GM21528 (cell line): ENCODE results near the gene TSSC4.

Source experiments
- ATAC-seq: cut with Tn5 transposase; IDR thresholded peaks from one replicate; pipeline ENCODE4 v1.9.1; 2021; ENCODE audit warnings: mild to moderate bottlenecking, moderate library complexity; ENCODE audit not compliant: unreplicated experiment, low FRiP score

Gene TSSC4

DNA sequence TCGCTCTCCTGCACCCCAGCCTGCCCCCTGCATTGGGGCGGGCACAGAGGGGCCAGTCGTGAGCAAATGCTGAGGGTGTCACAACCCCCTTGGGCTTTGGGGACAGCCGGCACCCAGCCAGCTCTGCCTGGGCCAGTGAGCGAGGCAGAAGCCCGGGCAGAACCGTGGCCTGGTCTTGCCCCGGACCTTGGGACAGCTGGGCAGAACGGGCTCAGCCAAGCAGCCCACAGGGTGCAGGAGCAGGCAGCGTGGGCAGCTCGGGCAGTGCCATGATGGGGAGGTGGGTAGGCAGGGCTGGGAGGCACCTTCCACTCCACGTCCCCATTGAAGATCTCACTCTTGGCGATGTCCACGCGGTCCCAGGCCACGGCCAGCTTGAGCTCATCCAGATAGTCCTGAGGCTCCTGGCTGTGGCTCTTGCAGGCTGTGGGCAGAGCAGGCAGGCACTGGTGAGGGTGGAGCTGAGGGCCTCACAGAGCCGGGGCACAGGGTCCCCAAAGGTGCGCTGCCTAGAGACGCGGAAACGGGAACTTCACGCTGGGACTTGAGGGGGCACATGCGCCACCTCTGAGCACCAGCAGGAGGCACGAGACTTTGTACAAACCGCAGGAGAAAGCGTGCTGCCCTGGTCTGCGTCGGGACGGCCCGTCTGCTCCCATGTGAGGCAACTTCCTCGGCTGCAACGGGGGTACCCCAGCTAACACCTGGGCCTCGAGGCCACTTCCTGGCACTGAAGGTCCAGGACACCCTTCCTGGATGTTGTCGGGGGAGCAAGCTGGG lies 15.2 kb downstream of the TSSC4 start:
- no peak for ATAC-seq

GRCh38 chr11:2416765-2417164 lies 16.2 kb downstream of the TSSC4 start:
- ATAC-seq = no peak

DNA sequence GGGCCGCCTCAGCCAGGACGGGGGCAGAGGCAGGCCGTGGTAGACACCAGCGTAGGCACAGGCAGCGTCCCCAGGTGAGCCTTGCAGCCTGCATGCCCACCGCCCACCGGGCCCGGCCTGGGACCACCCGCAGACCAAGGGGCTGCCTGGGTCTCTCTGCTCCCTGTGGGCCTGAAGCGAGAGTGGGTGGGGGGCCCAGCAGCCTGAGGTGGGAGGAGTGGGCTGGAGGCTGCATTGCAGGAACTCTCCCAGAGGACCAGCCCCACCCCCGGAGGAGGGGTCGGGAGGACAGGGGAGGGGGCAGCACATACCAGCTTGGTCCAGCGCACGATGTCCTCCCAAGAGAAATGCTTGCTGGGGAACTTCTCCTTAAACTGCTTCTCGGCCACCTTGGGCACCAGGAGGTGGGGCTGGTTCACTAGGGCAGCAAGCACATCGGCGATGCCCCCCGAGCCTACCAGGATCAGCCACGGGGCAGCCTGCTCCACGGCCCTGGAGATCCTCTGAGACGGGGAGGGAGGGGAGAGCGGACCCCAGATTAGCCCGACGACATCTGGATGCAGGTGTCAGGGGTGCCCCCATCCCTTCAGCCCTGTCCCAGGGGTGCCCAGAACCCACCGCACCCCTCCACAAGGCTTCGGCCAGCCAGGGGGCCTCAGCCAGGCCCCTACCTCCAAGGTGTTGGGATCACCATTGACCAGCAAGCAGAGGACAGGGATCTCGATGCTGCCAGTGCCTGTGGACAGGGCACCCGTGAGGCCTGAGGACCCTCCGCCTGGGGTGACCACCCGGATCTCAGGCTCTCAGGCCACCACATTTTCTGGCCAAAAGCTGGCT lies 17.5 kb downstream of the TSSC4 start:
- no peak for ATAC-seq

DNA sequence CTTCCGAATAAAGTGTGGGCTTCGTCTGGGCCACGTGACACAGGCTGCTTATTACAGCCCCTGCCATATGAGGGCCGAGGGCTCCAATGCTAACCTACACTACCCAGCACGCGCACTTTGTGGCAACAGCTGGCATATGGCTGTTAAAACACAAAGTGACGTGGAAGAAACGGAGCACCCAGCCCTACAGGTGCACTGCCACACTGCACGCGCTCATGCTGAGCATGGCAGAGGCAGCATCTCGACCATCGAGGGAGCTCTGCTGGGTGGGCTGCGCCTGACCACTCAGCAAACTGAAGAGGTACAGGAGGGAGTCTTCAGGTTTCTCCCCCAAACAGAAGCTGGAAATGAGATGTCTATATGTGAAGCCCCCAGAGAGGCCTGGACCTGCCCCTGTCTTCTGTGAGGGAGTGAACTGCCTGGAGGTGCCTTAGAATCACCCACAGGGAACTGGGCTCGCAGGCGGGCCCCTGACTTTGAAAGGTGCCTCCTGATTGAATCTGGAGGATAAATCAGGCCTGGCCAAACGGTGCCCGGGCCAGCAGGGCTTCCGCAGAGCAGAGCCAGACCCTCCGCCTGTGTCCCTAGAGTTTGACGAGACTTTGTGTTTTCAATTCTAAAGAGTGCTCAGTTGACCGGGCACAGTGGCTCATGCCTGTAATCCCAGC lies 18.3 kb downstream of the TSSC4 start:
- ATAC-seq = no peak

DNA sequence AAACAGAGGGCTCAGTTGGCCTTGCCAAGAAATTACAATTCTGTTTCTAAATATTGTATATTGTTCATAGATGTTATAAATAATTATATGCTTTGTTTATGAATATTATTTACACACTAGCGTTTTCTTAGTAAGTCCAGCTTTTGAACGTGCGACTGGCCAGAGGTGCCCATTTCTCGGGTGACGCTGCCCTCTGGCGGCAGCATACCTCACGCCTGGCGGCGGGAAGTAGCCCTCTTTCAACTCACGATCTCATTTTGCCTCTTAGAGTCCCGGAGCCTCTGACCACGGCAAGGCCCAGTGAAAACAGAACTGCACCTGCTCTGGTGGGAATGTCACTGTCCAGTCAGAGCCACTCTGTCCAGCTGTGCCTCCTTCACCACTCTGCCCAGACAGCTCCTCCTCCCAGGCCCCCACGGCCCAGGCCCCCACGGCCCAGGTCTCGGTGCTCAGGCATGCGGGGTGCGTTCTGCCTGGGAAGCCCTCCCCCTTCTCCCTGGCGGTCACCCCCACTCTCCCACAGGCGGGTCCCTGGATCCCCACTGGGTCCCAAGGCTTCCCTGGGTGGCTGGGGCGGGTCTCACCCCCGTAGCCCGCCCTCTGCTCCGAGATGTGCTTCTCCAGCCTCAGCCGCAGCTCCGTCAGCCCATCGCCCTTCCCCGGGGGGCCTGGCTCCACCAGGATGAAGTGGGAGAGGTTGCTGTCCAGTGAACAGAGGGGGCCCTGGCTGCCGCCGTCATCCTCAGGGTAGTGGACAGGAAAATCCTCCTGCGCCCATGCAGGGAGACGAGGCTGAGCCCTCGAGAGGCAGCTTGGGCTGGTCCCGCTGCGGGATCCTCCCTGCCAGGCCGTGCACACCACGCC lies 19.3 kb downstream of the TSSC4 start:
- ATAC-seq = no peak

DNA sequence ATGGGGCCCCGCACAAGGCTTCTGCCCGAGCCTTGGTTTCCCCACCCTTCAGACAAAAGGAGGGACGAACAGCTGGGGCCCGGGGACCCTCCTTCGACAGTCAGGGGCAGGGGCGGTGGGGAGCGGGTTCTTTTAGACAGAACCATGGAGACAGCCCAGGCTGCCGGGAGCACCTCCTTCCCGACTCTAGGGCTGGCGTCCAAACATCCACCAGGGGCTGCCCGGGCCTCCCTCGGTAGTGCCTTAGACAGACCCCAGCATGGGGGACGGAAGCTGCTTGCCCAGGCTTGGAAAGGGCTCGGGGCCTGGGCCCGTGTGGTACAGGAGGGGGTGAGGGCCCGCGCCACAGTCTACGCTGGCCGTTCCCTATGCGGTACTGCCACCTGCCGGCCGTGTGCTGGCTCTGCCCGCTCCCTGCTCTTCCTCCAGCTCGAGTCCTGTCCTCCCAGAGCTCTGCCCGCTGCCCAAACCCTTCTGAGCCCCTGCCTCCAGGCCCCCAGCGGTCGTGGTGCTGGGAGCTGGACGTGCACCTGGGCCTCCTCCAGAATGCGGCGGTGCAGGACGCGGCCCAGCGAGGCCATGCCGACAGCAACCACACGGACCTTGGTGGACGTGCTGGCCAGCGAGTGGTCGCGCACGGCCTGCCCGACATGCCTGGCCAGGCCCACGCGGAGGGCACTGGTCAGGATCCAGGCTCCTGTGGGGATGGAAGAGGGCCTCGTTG lies 20.1 kb downstream of the TSSC4 start:
- ATAC-seq = no peak

DNA sequence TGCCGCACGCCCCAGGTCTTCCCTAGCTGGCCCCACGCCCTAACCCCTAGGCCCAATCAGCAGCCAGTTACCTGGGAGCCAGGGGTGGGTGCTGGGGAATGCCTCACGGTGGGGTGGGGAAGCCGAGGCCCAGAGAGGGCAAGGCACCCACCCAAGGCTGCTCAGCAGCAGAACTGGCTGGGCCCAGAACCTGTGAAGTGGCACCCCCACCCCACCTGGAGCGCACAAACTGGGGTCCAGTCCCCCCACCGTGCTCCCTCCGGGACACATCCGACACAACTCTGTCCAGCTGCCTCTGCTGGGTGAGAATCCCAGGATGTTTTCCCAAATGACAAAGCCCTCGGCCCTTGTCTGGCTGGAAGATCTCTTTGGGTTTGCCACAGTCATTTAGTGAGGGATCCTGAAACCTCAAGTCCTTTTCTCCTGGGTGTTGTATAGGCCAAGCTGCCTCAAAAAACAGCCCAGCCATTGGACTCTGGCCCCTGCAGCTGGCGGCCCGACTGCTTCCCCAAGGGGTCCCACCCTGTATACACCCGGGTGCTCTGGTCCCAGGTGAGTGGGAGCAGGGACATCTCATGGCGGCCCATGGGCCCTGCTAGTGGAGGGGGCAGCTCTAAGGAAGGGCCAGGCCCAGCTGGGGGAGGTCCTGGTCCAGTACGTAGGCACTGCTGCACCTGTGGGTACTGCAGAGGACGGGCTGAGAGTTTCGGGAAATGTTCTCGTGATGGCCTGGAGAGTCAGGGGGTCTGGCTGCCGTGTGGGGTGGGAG lies 20.9 kb downstream of the TSSC4 start:
- no peak for ATAC-seq

- no peak for ATAC-seq
Measured at GRCh38 chr11:2421996-2422395, 21.4 kb downstream of the TSSC4 start.

DNA sequence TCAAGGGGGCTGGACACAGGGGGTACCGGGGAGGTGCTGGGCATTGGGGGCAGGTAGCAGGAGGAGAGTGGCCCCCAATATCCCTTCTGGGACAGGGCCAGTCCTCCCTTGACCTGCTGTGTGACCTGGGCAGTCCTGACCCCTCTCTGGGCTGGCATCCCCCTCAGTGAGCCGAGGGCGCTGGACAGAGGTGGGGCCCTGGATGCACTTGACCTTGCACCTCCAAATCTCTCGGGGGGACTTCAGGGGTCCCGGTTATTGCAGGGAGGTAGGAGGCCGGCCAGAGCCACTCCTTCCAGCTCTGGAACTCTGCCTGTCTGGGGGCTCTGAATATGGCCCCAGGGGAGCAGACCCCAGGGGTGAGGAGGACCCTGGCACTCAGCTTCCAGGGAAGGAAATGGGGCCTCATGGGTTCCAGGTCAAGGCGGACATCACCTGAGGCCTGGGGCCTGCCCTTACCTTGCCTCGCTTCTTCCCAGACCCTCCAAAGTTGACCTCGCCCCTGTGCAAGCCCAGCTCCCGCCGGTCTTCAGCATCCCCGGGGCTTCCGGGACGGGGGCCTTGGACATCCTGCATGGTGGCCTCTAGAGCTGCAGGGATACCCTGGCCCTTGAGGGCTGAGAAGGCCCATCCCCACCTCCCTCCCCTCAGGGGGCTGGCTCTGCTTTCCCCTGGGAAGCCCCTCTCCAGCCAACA lies 22.1 kb downstream of the TSSC4 start:
- no peak for ATAC-seq

- no peak for ATAC-seq
Measured at GRCh38 chr11:2423157-2424025, 22.8 kb downstream of the TSSC4 start.

DNA sequence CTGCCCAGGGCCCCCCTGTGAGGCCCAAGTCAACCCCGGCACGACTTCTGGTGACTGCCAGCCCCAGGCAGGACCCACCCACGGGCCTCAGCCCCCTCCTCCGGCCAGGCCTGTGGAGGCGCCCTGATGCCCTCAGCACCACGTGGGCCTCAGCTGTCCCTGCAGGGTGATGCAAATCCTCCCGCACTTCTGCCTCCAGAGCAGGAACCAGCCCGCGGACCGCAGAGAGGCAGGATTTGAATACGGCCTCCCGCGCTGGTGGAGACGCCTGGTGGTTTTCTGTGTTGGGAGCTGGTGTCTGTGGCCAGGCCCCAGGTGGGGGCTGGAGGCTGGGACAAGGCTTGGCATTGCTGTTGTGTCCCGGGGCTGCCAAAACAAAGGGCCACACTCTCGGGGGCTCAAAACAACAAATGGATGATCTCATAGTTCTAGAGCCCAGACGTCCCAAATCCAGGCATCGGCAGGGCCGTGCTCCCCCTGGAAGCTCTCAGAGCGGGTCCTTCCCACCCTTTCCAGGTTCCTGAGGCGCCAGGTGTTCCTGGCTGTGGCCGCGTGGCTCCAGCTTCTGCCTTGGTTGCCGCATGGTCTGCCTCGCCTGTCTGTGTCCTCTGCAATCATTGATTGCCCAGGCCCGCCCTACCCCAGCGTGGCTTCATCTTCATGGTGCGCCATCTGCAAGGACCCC lies 24.4 kb downstream of the TSSC4 start:
- ATAC-seq = no peak

DNA sequence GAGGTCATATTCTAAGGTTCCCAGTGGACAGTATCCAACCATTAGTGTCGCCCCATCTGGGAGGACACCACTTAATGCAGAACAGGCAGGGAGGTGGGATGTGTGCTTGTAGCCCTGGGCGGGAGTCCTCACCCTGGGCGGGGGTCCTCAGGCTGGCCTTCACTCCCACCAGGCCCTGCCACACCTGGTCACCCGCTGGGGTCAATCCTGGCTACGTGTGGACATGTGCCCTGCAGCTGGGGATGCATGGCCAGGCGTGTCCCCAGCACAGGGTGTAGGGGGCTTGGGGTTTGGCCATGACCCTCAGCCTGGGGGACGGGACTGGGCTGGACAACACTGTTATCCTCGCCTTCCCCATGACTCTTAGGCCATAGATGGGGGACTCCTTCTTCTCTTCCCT lies 25.0 kb downstream of the TSSC4 start:
- no peak for ATAC-seq

DNA sequence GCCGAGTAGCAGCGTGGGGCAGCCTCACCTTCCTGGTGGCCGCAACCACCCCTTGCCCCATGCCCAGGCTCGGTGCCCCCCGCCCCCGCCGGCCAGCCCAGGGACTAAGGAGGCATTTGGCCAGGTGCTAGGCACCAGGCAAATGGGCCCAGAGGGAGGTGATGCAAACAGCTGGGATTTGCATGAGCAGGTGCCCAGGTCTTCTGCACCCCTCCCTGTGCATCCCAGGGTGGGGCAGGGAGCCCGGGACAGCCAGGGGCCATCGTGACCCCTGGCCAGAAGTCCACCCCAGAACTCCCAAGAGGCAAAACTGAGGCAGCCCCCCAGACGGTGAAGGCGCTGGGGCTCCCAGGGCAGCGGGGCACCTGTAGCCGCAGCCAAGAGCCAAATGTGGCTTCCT lies 25.7 kb downstream of the TSSC4 start:
- ATAC-seq = no peak

GRCh38 chr11:2426826-2427521 lies 26.4 kb downstream of the TSSC4 start:
- no peak for ATAC-seq

DNA sequence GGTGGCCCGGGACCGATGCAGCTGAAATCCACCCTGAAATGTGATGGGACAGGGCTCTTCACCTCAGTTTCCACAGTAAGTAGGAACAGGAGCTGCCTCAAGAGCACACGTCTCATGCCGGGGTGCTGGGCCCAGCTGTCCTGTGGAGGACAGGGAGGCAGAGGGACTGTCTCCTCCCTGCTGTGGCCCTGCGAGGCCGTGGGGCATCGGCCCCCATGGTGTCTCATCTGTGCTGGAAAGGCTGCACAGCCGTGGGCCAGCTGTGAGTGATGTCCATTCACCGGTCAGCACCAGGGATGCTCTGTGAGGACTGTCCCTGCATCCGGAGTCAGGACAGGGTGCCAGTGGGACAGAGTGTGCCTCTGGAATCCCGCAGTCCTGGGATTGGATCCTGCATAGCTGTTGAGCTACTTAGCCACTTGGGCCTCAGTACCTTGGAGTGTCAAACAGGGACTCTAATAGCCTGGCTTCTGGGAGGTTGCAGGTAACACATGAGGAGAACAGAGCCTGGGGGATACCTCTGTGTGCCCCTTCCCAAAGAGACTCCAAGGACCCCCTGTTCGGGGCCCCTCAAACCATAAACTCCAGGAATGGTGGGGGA lies 27.3 kb downstream of the TSSC4 start:
- no peak for ATAC-seq

GRCh38 chr11:2428322-2428795 lies 27.8 kb downstream of the TSSC4 start:
- ATAC-seq = no peak
